GM18907 (cell line): ENCODE data around the gene RUNX1.

Source experiments
- ATAC-seq: cut with Tn5 transposase; IDR thresholded peaks from one replicate; pipeline ENCODE4 v1.9.1; 2021; ENCODE audit warnings: mild to moderate bottlenecking, moderate library complexity; ENCODE audit not compliant: unreplicated experiment

The RUNX1 gene

GRCh38 chr21:34930971-34931370 lies 118.1 kb downstream of the RUNX1 start:
- ATAC-seq: no peak

DNA sequence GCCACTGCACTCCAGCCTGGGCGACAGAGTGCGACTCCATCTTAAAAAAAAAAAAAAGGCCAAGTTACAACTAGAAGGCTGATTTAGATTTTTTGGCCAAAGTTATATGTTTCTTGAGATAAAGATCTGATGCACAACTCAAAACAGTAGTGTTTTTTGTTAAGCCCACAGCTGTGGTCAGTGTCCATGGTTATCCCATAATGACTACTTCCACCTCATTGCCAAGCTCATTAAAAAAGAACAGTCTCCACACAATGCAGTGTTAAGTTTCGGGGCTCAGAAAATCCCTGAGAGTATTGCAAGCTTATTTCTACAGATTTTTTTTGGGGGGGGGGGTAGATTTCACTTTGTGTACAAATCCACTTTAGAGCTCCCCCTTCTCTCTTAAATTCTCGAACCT lies 120.5 kb downstream of the RUNX1 start:
- no peak for ATAC-seq

GRCh38 chr21:34927992-34928391 lies 121.1 kb downstream of the RUNX1 start:
- no peak for ATAC-seq

- no peak for ATAC-seq
Observed at GRCh38 chr21:34926803-34927467, 122.2 kb downstream of the RUNX1 start.

GRCh38 chr21:34925597-34925996 lies 123.5 kb downstream of the RUNX1 start:
- ATAC-seq: no peak

DNA sequence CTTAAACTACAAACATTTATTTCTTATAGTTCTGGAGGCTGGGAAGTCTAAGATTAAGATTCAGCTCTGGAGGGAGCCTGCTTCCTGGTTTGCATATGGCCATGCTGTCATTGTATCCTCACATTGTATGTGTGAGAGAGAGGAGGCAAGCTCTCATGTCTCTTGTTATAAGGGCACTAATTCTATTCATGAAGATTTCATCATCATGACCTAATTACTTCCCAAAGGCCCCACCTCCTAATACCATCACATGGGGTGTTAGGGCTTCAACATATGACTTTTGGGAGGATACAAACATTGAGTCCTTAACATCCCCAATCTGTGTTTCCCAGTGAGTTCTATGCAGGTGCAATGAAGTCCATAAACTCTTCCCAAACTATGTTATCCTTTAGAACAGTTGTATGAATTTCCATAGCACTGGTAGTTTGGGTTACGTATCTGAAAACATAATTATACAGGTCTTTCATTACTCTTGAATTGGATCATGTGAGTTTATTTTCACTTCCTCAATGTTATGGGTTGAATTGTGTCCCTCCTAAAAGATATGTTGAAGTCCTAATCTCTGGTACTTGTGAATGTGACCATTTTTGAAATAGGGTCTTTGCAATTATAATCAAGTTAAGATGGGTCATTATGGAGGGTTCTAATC lies 124.2 kb downstream of the RUNX1 start:
- no peak for ATAC-seq

GRCh38 chr21:34924194-34924593 lies 124.9 kb downstream of the RUNX1 start:
- no peak for ATAC-seq

GRCh38 chr21:34923626-34924025 lies 125.5 kb downstream of the RUNX1 start:
- ATAC-seq: no peak

DNA sequence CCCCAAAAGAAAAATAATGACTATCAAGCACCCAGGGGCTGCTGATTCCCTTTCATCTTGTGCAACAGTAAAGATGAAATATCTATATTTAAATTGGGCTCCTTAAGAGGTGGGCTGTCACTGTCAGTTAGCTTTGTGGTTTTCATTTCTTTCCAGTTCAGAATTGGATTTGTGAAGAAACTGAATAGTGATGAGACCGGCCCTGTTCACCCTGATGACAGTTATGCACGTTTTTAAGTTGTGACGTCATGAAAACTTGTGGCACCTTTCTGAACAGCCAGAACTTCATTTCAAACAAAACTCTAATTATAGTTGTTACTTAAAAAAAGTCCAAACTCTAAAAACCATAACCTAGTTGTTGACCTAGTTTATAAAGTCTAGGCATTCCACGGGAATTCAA lies 125.9 kb downstream of the RUNX1 start:
- no peak for ATAC-seq

DNA sequence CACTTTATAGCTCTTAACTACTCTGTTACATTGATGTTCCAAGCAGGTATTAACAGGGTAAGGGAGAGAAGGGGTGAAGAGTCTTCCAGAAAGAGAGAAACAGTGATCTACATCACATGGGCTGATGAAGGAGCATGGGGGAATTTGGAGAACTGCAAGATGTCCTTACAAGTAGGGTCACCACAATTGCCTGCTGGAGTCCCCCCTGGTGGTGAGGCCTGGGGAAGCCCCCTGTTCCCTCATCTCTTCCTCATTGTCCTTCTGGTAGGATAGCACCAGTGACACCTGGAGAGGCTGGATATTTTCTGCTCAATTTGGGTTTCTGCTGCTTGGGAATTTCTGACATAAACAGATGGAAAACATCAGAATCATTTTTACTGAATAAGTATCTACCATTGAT lies 126.6 kb downstream of the RUNX1 start:
- no peak for ATAC-seq

DNA sequence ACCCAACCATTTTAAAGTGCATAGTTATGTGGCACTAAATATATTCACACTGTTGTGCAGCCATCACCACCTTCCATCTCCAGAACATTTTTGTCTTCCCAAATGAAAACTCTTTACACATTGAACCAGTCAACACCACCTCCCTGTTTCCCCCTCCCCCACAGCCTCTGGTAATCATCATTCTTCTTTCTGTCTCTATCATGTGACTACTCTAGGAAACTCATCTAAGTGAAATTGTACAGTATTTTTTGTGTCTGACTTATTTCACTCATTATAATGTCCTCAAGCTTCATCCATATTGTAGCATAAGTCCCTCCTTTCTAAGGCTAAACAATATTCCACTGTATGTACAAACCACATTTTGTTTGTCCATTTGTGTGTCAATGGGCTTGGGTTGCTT lies 128.0 kb downstream of the RUNX1 start:
- ATAC-seq: no peak

DNA sequence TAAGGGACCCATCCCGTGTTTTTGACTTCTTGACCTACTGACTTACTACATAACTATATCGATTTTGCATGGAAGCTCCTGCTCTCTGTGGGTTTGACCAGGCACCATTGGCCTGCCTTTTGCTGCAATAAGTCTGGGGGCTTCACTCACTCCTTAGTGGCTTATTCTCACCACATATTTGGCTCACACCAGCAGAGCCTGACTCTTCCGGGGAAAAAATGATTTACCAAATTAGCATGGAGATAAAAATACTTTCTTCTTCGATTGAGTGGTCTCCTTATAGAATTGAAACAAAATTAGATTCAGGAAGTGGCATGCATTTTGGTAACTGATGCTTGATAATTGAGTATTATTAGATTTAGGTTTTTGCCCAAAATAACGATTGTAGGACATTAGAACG lies 129.7 kb downstream of the RUNX1 start:
- ATAC-seq: no peak

- no peak for ATAC-seq
Observed at GRCh38 chr21:34916446-34916845, 132.7 kb downstream of the RUNX1 start.

GRCh38 chr21:34915364-34915841 lies 133.7 kb downstream of the RUNX1 start:
- ATAC-seq: no peak

GRCh38 chr21:34914239-34914638 lies 134.9 kb downstream of the RUNX1 start:
- no peak for ATAC-seq

DNA sequence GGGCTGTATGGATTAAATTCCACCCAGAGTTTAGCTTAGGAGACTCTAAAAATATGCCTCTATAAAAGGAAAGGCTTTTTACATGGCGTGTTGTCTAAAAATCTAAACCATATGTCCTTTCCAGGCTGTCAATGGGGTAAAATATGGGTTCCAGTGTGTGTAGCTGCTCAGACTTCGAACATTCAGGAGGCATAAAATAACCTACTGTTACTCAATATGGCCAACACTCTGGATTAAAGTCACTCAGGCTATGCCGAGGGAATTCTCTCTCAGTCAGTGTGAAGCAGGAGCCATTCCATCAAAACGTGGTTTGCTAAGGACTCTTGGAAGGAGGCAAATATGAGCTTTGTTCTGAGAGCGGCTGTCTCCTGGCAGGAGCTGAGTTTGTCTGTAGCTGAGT lies 135.3 kb downstream of the RUNX1 start:
- ATAC-seq: no peak

- no peak for ATAC-seq
Observed at GRCh38 chr21:34912022-34912945, 136.8 kb downstream of the RUNX1 start.

DNA sequence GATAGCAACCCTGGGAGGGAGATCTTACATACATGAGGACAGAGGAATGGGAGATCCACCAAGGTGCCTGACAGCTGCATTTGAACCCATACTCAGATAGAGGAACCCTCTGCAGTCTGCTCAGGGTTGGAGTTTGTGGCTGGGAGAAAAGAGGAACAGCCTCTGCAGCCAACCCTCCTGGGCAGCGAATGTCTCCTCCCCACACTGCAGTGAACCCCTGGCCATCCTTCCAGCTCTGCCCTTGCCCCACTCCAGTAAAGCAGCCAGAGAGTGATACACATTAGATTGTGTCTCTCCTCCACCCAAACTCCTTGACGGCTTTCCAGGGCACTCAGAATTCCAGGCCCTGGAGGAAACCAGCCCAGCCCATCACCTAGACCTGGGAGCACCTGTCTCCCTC lies 137.7 kb downstream of the RUNX1 start:
- ATAC-seq: no peak

GRCh38 chr21:34910396-34910795 lies 138.7 kb downstream of the RUNX1 start:
- ATAC-seq: no peak

DNA sequence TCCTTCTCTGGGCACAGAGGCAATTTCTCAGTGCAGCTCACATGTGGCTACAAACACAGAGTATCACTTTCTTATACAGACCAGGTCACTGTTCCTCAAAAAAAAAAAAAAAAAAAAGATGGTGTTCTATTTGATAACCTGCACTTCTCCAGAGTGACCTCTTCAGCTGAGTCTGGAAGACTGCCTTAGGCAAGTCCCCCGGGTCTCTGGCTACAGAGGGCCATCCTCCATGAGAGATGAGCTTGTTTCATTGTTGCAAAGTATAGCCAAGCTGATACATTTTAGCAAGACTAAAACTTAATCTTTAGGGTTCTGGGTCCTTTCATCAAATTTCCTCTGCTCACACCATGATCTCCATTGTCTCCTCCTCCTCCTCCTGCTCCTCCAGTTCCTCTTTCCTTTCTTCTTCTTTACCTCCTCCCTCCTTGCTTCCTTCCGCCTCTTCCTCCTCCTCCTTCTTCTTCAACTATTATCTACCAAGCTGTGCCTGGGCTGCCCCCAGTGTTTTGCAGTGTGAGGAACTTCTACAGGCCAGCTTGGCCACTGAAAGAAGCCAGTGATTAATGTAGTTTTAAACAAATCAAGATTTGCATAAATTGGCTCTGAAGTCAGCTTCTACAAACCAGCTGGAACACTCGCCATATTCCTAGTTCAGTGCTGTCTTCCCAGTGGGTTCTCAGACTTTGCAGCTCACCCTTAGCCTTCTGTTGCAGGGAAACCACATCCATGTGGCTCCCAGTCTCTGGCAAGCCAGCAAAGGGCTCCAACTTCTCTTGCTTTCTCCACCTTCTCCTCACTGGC lies 139.4 kb downstream of the RUNX1 start:
- no peak for ATAC-seq
